Skin epidermis (tissue), 12 donors: Measurements from ENCODE around the gene SLC35B2.

Experiments
- H3K27ac ChIP-seq, 21 experiments: fragments of 200-600 bp; sonication (generic) in 11 of 21; one replicate each; pipeline ENCODE4 v1.5.0; 2020; ENCODE audit warnings: mild to moderate bottlenecking in 3 of 21, inconsistent platforms in 2 of 21, moderate library complexity in 2 of 21
- H3K4me3 ChIP-seq, 7 experiments: fragments of 200-600 bp; sonication (generic) in 2 of 7; one replicate each; pipeline ENCODE4 v1.5.0; 2020; ENCODE audit warnings: inconsistent platforms in 2 of 7, mild to moderate bottlenecking in 2 of 7, moderate library complexity in 1 of 7

SLC35B2 gene

GRCh38 chr6:44214307-44214706, 43.0 kb downstream of the SLC35B2 start:
- no peak overlapping the region for H3K27ac ChIP-seq

DNA sequence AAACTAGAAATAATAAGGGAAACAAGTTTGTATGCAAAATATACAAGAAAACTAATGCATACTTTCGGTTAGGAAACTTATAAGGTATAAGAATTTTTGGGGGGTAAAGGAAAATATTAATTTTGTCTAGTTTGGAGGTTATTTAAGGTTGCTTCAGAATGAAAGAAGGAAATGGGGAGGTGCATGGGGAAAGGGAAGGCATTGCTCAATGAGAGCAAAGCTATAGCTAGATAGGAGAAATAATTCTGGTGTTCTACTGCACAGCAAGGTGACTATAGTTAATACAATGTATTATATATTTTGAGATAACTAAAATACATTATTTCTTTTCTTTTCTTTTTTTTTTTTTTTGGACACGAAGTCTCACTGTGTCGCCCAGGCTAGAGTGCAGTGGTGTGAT, 46.0 kb downstream of the SLC35B2 start:
- Histone ChIP-seq H3K27ac (no peak overlapping the region), H3K4me3 (no peak overlapping the region)

More at GRCh38 chr6:44214307-44214706, 43.0 kb downstream of the SLC35B2 start:
- H3K4me3 ChIP-seq = no peak overlapping the region

DNA sequence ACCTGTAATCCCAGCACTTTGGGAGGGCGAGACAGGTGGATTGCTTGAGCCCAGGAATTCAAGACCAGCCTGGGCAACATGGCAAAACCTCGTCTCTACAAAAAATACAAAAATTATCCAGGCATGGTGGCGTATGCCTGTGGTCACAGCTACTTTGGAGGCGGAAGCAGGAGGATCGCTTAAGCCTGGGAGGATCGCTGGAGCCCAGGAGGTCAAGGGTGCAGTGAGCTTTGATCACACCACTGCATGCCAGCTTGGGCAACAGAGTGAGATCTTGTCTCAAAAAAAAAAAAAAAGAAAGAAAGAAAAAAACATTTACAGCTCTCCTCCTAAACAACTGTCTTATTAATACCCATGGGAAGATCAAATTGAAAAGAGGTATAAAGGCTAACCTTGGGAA, 49.4 kb downstream of the SLC35B2 start:
- Histone ChIP-seq H3K27ac (no peak overlapping the region), H3K4me3 (no peak overlapping the region)
